ENCODE measurements around the gene DNAH3.

DNAH3 gene

DNA sequence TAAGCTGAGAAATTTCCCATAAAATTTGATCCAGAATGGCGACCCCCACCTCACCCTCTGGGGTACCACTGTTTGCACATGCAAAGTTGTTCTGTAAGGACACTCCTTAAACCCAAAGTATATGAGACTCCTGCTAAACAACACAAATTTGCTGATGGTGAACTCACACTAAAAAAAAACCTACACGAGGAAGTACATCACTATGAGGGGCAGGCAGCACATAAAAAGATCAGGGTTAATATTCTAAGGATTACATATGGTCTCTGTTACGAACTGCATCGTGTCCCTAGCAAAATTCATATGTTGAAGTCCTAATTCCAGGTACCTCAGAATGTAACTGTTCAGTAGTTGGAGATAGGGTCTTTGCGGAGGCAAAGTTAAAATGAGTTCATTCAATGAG lies 189.7 kb downstream of the DNAH3 start:
- no peak for DNase-seq (ENCODE audit: low read depth, low spot score)
- ChIA-PET POLR2A (no interaction called here), CTCF (interaction anchor here (1.3 to 1.4 kb wide), 2 partner anchors 110 to 113 kb away, joined by 4 to 5 read pairs; no protein-coding TSS in a partner anchor)
- H3K4me3 ChIP-seq (ENCODE audit: low read depth, low read length): no peak overlapping the region
- TF ChIP-seq, protein P1, sequence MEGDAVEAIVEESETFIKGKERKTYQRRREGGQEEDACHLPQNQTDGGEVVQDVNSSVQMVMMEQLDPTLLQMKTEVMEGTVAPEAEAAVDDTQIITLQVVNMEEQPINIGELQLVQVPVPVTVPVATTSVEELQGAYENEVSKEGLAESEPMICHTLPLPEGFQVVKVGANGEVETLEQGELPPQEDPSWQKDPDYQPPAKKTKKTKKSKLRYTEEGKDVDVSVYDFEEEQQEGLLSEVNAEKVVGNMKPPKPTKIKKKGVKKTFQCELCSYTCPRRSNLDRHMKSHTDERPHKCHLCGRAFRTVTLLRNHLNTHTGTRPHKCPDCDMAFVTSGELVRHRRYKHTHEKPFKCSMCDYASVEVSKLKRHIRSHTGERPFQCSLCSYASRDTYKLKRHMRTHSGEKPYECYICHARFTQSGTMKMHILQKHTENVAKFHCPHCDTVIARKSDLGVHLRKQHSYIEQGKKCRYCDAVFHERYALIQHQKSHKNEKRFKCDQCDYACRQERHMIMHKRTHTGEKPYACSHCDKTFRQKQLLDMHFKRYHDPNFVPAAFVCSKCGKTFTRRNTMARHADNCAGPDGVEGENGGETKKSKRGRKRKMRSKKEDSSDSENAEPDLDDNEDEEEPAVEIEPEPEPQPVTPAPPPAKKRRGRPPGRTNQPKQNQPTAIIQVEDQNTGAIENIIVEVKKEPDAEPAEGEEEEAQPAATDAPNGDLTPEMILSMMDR (IDR thresholded peaks at IDR 0.05; ENCODE audit: insufficient read depth, low read length, missing control alignments): no peak

DNA sequence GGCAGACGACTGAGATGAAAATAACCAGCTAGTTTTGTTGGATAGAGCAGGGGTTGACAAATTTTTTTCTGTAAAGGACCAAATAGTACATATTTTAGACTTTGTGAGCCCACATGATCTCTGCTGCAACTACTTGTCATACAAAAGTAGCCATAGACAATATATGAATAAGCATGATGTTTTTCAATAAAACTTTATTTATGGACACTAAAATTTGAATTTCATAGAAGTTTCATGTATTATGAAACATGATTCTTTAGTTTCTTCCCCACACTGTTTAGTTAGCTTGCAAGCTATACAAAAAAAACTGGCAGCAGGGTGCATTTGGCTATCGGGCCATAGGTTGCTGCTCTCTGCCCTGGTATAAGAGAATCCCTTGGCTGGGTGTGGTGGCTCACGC lies 193.5 kb downstream of the DNAH3 start:
- no peak overlapping the region for H3K4me3 ChIP-seq (ENCODE audit: low read depth, low read length)
- no peak for DNase-seq (ENCODE audit: low read depth, low spot score)
- CTCF ChIA-PET: interaction anchor here (0.8 to 2.1 kb wide), 3 partner anchors 13 to 106 kb away, joined by 3 to 11 read pairs (median 3); no protein-coding TSS in a partner anchor
- TF ChIP-seq, protein P1 (IDR thresholded peaks at IDR 0.05; ENCODE audit: insufficient read depth, low read length, missing control alignments): no peak
- POLR2A ChIA-PET: no interaction called here

DNA sequence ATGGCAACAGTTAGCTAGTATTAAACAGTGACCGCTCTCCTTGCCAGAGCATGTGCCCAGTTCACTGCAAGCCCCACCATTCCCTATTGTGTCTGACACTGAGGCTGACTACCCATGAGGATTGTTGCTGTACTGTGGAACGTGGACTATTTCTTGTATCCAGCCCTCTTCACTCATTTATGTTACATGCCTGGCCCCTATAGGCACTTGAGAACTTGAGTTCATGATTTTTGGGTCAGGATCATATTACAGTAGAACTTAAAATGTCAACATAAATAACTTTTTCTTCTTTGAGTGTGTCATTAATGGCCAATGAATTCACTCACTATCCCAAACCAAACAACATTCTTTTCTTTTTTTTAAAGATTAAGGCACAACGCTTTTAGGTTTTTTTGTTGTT lies 194.3 kb downstream of the DNAH3 start:
- CTCF ChIA-PET: interaction anchor here (1.0 to 2.4 kb wide), 3 partner anchors 18 to 108 kb away, joined by 3 to 10 read pairs (median 3); no protein-coding TSS in a partner anchor
- TF ChIP-seq, protein P1 (IDR thresholded peaks at IDR 0.05; ENCODE audit: insufficient read depth, low read length, missing control alignments): no peak
- POLR2A ChIA-PET: no interaction called here
- peak; percentile 7 for DNase-seq (ENCODE audit: low read depth, low spot score)
- no peak overlapping the region for H3K4me3 ChIP-seq (ENCODE audit: low read depth, low read length)

DNA sequence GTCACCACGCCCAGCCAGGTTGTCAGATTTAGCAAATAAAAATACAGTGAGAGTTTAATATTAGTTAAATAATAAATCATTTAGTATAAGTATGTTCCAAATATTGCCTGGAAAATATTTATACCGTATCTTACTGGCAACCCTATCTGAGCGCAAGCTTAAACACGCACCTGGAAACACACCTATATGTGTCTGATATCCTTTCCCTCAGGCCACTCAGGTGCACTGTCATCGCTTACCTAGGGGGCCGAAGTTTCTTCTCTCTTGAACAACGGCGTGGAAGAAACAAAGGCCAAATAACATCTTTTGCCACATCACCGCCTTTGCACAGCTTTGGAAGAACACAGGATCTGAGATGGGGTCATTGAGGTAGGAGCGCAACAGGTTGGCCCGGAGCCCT lies 196.1 kb downstream of the DNAH3 start:
- no peak overlapping the region for H3K4me3 ChIP-seq (ENCODE audit: low read depth, low read length)
- ChIA-PET POLR2A (no interaction called here), CTCF (interaction anchor here (1.2 to 2.4 kb wide), 2 partner anchors 102 to 104 kb away, joined by 3 to 10 read pairs; no protein-coding TSS in a partner anchor)
- TF ChIP-seq, protein P1 (IDR thresholded peaks at IDR 0.05; ENCODE audit: insufficient read depth, low read length, missing control alignments): no peak
- no peak for DNase-seq (ENCODE audit: low read depth, low spot score)

DNA sequence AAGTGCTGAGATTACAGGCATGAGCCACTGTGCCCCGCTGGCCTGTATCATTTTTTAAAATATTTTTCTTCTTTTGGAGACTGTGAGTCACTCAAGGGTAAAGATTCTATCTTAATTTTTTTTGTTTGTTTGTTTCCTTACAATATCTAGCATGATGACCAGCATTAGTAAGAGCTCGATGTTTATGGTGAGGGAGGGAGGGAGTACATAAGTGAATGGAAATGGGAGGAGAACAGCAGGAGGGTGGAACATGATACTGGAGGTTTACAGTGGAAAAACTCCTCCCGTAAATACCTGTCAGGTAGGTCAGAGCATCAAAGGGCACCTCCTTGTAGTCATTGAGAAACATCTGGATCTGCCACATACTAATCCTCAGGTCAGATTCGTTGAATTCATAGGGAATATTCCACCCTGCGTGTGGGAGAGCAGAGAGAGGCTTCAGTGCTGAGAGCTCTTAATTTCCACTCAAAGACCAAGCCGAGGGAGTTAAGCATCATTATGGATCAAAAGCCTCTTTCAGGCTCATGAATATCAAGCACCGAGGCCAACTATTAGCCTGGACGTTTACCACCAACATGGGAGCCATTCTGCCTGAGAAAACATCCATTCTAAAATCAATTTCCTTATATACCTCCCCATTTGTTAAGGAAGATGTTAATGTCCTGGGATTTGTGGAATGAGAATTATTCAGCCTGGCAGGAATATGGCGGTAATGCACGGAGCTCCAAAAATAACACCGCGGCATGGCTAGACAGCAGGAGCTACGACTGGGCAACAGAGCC lies 198.3 kb downstream of the DNAH3 start:
- CTCF ChIA-PET: no interaction called here
- TF ChIP-seq, protein P1 (IDR thresholded peaks at IDR 0.05; ENCODE audit: insufficient read depth, low read length, missing control alignments): no peak
- H3K4me3 ChIP-seq (ENCODE audit: low read depth, low read length): no peak overlapping the region
- no peak for DNase-seq (ENCODE audit: low read depth, low spot score)
- POLR2A ChIA-PET: no interaction called here

DNA sequence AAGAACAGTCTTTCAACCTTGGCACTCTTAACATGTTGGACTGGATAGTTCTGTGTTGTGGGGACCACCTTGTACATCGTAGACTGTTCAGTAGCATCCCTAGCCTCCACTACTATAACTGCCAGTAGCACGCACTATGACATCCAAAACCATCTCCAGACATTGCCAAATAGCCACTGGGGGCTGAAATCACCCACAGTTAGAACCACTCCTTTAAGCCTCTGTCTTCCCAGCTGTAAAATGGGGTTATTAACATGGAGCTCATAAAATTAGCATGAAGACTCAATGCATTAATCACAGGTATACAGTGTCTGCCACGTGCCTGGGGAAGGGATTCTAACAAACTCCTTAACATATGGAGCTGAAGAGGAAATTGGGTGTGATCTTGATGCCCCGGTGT lies 200.4 kb downstream of the DNAH3 start:
- no peak for DNase-seq (ENCODE audit: low read depth, low spot score)
- TF ChIP-seq, protein P1 (IDR thresholded peaks at IDR 0.05; ENCODE audit: insufficient read depth, low read length, missing control alignments): no peak
- POLR2A ChIA-PET: no interaction called here
- CTCF ChIA-PET: interaction anchor here (3.5 kb wide), 1 partner anchor 101 kb away, joined by 14 read pairs; no protein-coding TSS in a partner anchor
- H3K4me3 ChIP-seq (ENCODE audit: low read depth, low read length): no peak overlapping the region
